ENCODE data around the gene MAP3K14.

Gene MAP3K14

GRCh38 chr17:45227101-45227925 is 89.5 kb downstream of the MAP3K14 start:
- DNase-seq (ENCODE audit: extremely low read depth, low read depth) = no peak
- TF ChIP-seq CTCF (IDR thresholded peaks at IDR 0.05; ENCODE audit: low read depth, low read length, missing control alignments) = no peak
- H3K4me3 ChIP-seq (replicated peaks; ENCODE audit: low read depth, low read length) = no peak overlapping the region

GRCh38 chr17:45226576-45226975 is 90.2 kb downstream of the MAP3K14 start:
- no peak for DNase-seq (ENCODE audit: extremely low read depth, low read depth)
- H3K4me3 ChIP-seq (replicated peaks; ENCODE audit: low read depth, low read length) = no peak overlapping the region
- TF ChIP-seq CTCF (IDR thresholded peaks at IDR 0.05; ENCODE audit: low read depth, low read length, missing control alignments) = no peak

- TF ChIP-seq CTCF (IDR thresholded peaks at IDR 0.05; ENCODE audit: low read depth, low read length, missing control alignments) = no peak
- no peak overlapping the region for H3K4me3 ChIP-seq (replicated peaks; ENCODE audit: low read depth, low read length)
- no peak for DNase-seq (ENCODE audit: extremely low read depth, low read depth)
Measured at GRCh38 chr17:45225964-45226530, 90.8 kb downstream of the MAP3K14 start.

- H3K4me3 ChIP-seq (replicated peaks; ENCODE audit: low read depth, low read length) = no peak overlapping the region
- no peak for TF ChIP-seq CTCF (IDR thresholded peaks at IDR 0.05; ENCODE audit: low read depth, low read length, missing control alignments)
- DNase-seq (ENCODE audit: extremely low read depth, low read depth) = no peak
Measured at GRCh38 chr17:45225051-45225700, 91.6 kb downstream of the MAP3K14 start.

- DNase-seq (ENCODE audit: extremely low read depth, low read depth) = no peak
- TF ChIP-seq CTCF (IDR thresholded peaks at IDR 0.05; ENCODE audit: low read depth, low read length, missing control alignments) = no peak
- no peak overlapping the region for H3K4me3 ChIP-seq (replicated peaks; ENCODE audit: low read depth, low read length)
Measured at GRCh38 chr17:45224671-45225050, 92.2 kb downstream of the MAP3K14 start.

GRCh38 chr17:45223539-45224528 is 93.0 kb downstream of the MAP3K14 start:
- no peak for TF ChIP-seq CTCF (IDR thresholded peaks at IDR 0.05; ENCODE audit: low read depth, low read length, missing control alignments)
- DNase-seq (ENCODE audit: extremely low read depth, low read depth) = no peak
- no peak overlapping the region for H3K4me3 ChIP-seq (replicated peaks; ENCODE audit: low read depth, low read length)
